DMS 273 treated with DMSO at 0.1 percent for 48 hours (cell line): ENCODE measurements around the gene TGDS.

Experiments used
- DNase-seq: peaks from one replicate; lab custom pipeline; 2025; lab: John Stamatoyannopoulos, UW

Gene TGDS

GRCh38 chr13:94601446-94602431 lies 5.8 kb upstream of the TGDS start, which contains the start of gene GPR180:
Gene GPR180 (plus strand): TSS chr13:94601857. CDS start chr13:94601928, 71 bp downstream.
- DNase-seq: peak; percentile 98

- no peak for DNase-seq
These were observed 3.9 kb upstream of the TGDS start for GRCh38 chr13:94599877-94600276.

- DNase-seq: no peak
These were observed 2.3 kb upstream of the TGDS start for GRCh38 chr13:94598281-94598680.

- DNase-seq: no peak
These were observed 621 bp upstream of the TGDS start for GRCh38 chr13:94596575-94596971.

- DNase-seq: no peak
These were observed 677 bp downstream of the TGDS start for GRCh38 chr13:94595001-94595949.

GRCh38 chr13:94590744-94591143 lies 5.2 kb downstream of the TGDS start:
- no peak for DNase-seq

- no peak for DNase-seq
These were observed 7.4 kb downstream of the TGDS start for GRCh38 chr13:94588541-94588940.

- DNase-seq: no peak
These were observed 9.6 kb downstream of the TGDS start for GRCh38 chr13:94586371-94586770.

GRCh38 chr13:94585543-94586101 lies 10.3 kb downstream of the TGDS start:
- no peak for DNase-seq

GRCh38 chr13:94583926-94584325 lies 12.0 kb downstream of the TGDS start:
- no peak for DNase-seq

- no peak for DNase-seq
These were observed 16.9 kb downstream of the TGDS start for GRCh38 chr13:94579063-94579462.

- DNase-seq: no peak
These were observed 26.3 kb downstream of the TGDS start for GRCh38 chr13:94569615-94570014.

GRCh38 chr13:94568443-94568842 lies 27.5 kb downstream of the TGDS start:
- no peak for DNase-seq

- DNase-seq: no peak
These were observed 28.4 kb downstream of the TGDS start for GRCh38 chr13:94567581-94567980.

GRCh38 chr13:94561126-94561525 lies 34.8 kb downstream of the TGDS start:
- DNase-seq: no peak

GRCh38 chr13:94560116-94560515 lies 35.8 kb downstream of the TGDS start:
- no peak for DNase-seq

GRCh38 chr13:94559222-94559795 lies 36.6 kb downstream of the TGDS start:
- no peak for DNase-seq

- no peak for DNase-seq
These were observed 37.2 kb downstream of the TGDS start for GRCh38 chr13:94558716-94559115.

- no peak for DNase-seq
These were observed 38.2 kb downstream of the TGDS start for GRCh38 chr13:94557684-94558235.

- no peak for DNase-seq
These were observed 39.3 kb downstream of the TGDS start for GRCh38 chr13:94556621-94557020.

- DNase-seq: no peak
These were observed 39.9 kb downstream of the TGDS start for GRCh38 chr13:94556041-94556440.
